WTC11 (cell line): ENCODE results near the gene UNKL.

Source experiments
- CTCF ChIP-seq: fragments of 200-600 bp; IDR thresholded peaks from 2 replicates; pipeline ENCODE4 v1.8.0; 2022; ENCODE audit warnings: antibody characterized with exemption
- E2F5 ChIP-seq: sonication (generic); formaldehyde crosslinking; IDR thresholded peaks from 2 replicates; pipeline ENCODE4 v1.8.1; 2022; ENCODE audit warnings: mild to moderate bottlenecking, moderate library complexity, missing genetic modification reagents
- ELF4 ChIP-seq: sonication (generic); formaldehyde crosslinking; IDR thresholded peaks from 2 replicates; pipeline ENCODE4 v1.8.1; 2022; ENCODE audit warnings: low read depth, mild to moderate bottlenecking, moderate library complexity, missing genetic modification reagents
- GABPB1 ChIP-seq: sonication (generic); formaldehyde crosslinking; IDR thresholded peaks from 2 replicates; pipeline ENCODE4 v1.8.1; 2023; ENCODE audit warnings: mild to moderate bottlenecking, missing genetic modification reagents
- MAX ChIP-seq: sonication (generic); formaldehyde crosslinking; IDR thresholded peaks from 2 replicates; pipeline ENCODE4 v1.8.0; 2022; ENCODE audit warnings: mild to moderate bottlenecking, missing genetic modification reagents
- USF1 ChIP-seq: sonication (generic); formaldehyde crosslinking; IDR thresholded peaks from 2 replicates; pipeline ENCODE4 v1.8.0; 2022; ENCODE audit warnings: mild to moderate bottlenecking, missing genetic modification reagents
- ZBTB21 ChIP-seq: sonication (generic); formaldehyde crosslinking; IDR thresholded peaks from 2 replicates; pipeline ENCODE4 v1.8.1; 2023; ENCODE audit warnings: mild to moderate bottlenecking, missing genetic modification reagents, borderline replicate concordance
- ZNF138 ChIP-seq: sonication (generic); formaldehyde crosslinking; conservative IDR thresholded peaks from 2 replicates; pipeline ENCODE4 v1.8.1; 2022; ENCODE audit warnings: mild to moderate bottlenecking, moderate library complexity, missing genetic modification reagents

- TF ChIP-seq USF1 (CRISPR knock-in tag) (no peak), CTCF (no peak), ZNF138 (no peak), E2F5 (no peak), MAX (CRISPR knock-in tag) (no peak), ZBTB21 (CRISPR knock-in tag) (no peak), ELF4 (CRISPR knock-in tag) (no peak), GABPB1 (CRISPR knock-in tag) (no peak)
Measured at GRCh38 chr16:1356061-1356900, 58.2 kb downstream of the UNKL start.
